Natural killer cell treated with Interleukin-12 subunit alpha and Interleukin-12 subunit beta and Interleukin-15 and Interleukin-18, amount 100 ng/mL, for 72 hours (primary cell): ENCODE measurements around the gene OBI1. TPM values are rescaled to one million over a fixed set of nuclear protein-coding genes. Genes with fewer than 3 reads are reported as not detected.
"Not testable (repeated sequence)": the region's sequence is repeated elsewhere in the genome, so short reads cannot be mapped to it uniquely, and the experiment has no call there.

Source experiments
- ATAC-seq, 2 donors: fragments of 150-1000 bp; cut with Tn5 transposase in 1 of 2; sonication (Bioruptor Pico), chemical (Tn5 transposase) in 1 of 2; 2 replicates each; pipeline ENCODE4 v1.10.0; 2021
- DNase-seq: peaks from one replicate; pipeline ENCODE4 v3.0.0; 2022; ENCODE audit warnings: low spot score
- H3K27ac Mint-ChIP-seq, 2 donors: 1 replicate in 1 of 2; 2 replicates in 1 of 2; pipeline ENCODE4 v1.8.0; 2022; ENCODE audit warnings: mixed read lengths in 2 of 2, mild to moderate bottlenecking in 1 of 2, moderate library complexity in 1 of 2
- H3K27me3 Mint-ChIP-seq, 2 donors: 1 replicate in 1 of 2; 2 replicates in 1 of 2; pipeline ENCODE4 v1.8.0; 2022; ENCODE audit warnings: mixed read lengths in 2 of 2
- H3K36me3 Mint-ChIP-seq: one replicate; pipeline ENCODE4 v1.8.0; 2022; ENCODE audit warnings: mixed read lengths
- H3K4me1 Mint-ChIP-seq, 2 donors: 1 replicate in 1 of 2; 2 replicates in 1 of 2; pipeline ENCODE4 v1.8.0; 2022; ENCODE audit warnings: low read depth in 2 of 2, mixed read lengths in 2 of 2, mild to moderate bottlenecking in 1 of 2
- H3K4me3 Mint-ChIP-seq: one replicate; pipeline ENCODE4 v1.8.0; 2022; ENCODE audit warnings: mixed read lengths
- H3K9me3 Mint-ChIP-seq: 2 replicates; pipeline ENCODE4 v1.8.0; 2022; ENCODE audit warnings: mixed read lengths
- total RNA-seq, 2 donors: library from RNA; stranded (reverse); gene quantifications; one replicate each; pipeline ENCODE4 v1.2.3, GENCODE V29; 2022

OBI1 gene
- total RNA-seq, 2 donors from 2014 or later = 16.9 to 19.6 TPM

GRCh38 chr13:78659450-78659730 lies 435 bp upstream of the OBI1 start:
- no peak for ATAC-seq
- H3K4me3 Mint-ChIP-seq = peak overlapping the region; percentile 99

GRCh38 chr13:78657699-78658629 lies 991 bp downstream of the OBI1 start:
- ATAC-seq (no peak), DNase-seq (no peak)
- Mint-ChIP-seq H3K9me3 (no peaks in the 10 kb centered on the region), H3K27me3 (no peaks in the 10 kb centered on the region), H3K4me3 (peak overlapping the region; percentile 99), H3K4me1 (peaks cover 36 to 38% of the 10 kb centered on the region in 2 donors), H3K36me3 (peaks cover 5% of the 10 kb centered on the region), H3K27ac (peak overlapping the region; percentile 94 to 99)

More at GRCh38 chr13:78659450-78659730, 435 bp upstream of the OBI1 start:
- Mint-ChIP-seq H3K36me3 (peaks cover 5% of the 10 kb centered on the region), H3K4me1 (peaks cover 34 to 38% of the 10 kb centered on the region in 2 donors), H3K27me3 (peaks cover 0 to 2% of the 10 kb centered on the region in 2 donors), H3K9me3 (no peaks in the 10 kb centered on the region), H3K27ac (peak overlapping the region; percentile 94 to 99)
- DNase-seq = no peak

GRCh38 chr13:78655906-78656305 lies 3.0 kb downstream of the OBI1 start:
- H3K4me1 Mint-ChIP-seq = peaks cover 38 to 39% of the 10 kb centered on the region in 2 donors
- DNase-seq = no peak
- no peak for ATAC-seq
- H3K27me3 Mint-ChIP-seq = no peaks in the 10 kb centered on the region
- peaks cover 5% of the 10 kb centered on the region for H3K36me3 Mint-ChIP-seq
- H3K27ac Mint-ChIP-seq = no peak overlapping the region
- H3K9me3 Mint-ChIP-seq = no peaks in the 10 kb centered on the region
- H3K4me3 Mint-ChIP-seq = no peak overlapping the region

DNA sequence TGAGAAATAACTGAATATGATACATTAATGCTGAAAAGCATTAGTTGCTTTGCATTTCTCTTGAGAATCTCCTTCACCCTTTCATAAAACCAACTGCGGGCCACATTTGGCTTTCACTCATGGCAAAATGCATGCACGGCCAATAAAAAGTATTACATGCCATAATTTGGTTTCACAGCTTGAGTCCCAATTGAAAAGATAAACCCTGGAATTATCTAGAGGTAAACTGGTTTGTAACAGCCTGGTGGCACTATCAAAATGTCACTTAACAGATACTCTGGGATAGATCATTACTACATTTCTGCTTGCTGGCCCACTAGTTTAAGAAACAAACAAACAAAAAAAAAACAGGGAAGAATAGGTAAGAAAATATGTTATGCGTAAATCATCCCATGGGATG lies 3.9 kb downstream of the OBI1 start:
- H3K9me3 Mint-ChIP-seq = no peaks in the 10 kb centered on the region

DNA sequence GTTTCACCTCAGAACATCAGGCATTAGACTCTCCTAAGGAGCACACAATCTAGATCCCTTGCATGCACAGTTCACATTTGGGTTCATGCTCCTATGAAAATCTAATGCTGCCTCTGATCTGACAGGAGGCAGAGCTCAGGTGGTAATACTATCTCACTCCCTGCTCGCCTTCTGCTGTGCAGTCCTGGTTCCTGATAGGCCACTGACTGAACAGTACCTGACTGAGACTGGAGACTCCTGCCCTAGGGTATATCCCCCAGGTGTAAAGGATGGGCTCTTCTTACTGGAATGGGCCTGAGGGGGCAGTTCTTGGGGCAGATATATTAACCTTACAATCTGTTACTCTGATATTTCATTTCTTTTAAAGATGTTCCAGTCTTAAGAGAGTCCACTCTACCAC lies 6.3 kb downstream of the OBI1 start:
- Mint-ChIP-seq H3K4me3 (no peak overlapping the region), H3K27ac (no peak overlapping the region), H3K27me3 (no peaks in the 10 kb centered on the region), H3K36me3 (peaks cover 5% of the 10 kb centered on the region), H3K9me3 (no peaks in the 10 kb centered on the region), H3K4me1 (peaks cover 14 to 20% of the 10 kb centered on the region in 2 donors)
- no peak for DNase-seq
- no peak for ATAC-seq

More for the DNA sequence above, 3.9 kb downstream of the OBI1 start:
- no peak overlapping the region for H3K4me3 Mint-ChIP-seq
- ATAC-seq (no peak), DNase-seq (no peak)
- H3K4me1 Mint-ChIP-seq = peaks cover 35 to 39% of the 10 kb centered on the region in 2 donors
- no peaks in the 10 kb centered on the region for H3K27me3 Mint-ChIP-seq
- H3K36me3 Mint-ChIP-seq = peaks cover 5% of the 10 kb centered on the region
- H3K27ac Mint-ChIP-seq = no peak overlapping the region

- peaks cover 3% of the 10 kb centered on the region for H3K36me3 Mint-ChIP-seq
- DNase-seq (no peak), ATAC-seq (no peak)
- H3K4me1 Mint-ChIP-seq = peaks cover 13 to 18% of the 10 kb centered on the region in 2 donors
- H3K9me3 Mint-ChIP-seq = no peaks in the 10 kb centered on the region
- H3K27me3 Mint-ChIP-seq = no peaks in the 10 kb centered on the region
- no peak overlapping the region for H3K4me3 Mint-ChIP-seq
- H3K27ac Mint-ChIP-seq = no peak overlapping the region
These were observed 8.3 kb downstream of the OBI1 start for GRCh38 chr13:78650717-78651083.

- Mint-ChIP-seq H3K4me1 (peaks cover 8 to 14% of the 10 kb centered on the region in 2 donors), H3K9me3 (no peaks in the 10 kb centered on the region), H3K27me3 (no peaks in the 10 kb centered on the region), H3K36me3 (no peaks in the 10 kb centered on the region), H3K27ac (no peak overlapping the region), H3K4me3 (no peak overlapping the region)
- DNase-seq (no peak), ATAC-seq (no peak)
These were observed 8.8 kb downstream of the OBI1 start for GRCh38 chr13:78649997-78650716.

GRCh38 chr13:78647109-78647678 lies 11.8 kb downstream of the OBI1 start:
- not testable (repeated sequence) for DNase-seq, ATAC-seq, H3K27me3 Mint-ChIP-seq, H3K4me3 Mint-ChIP-seq, H3K27ac Mint-ChIP-seq, H3K9me3 Mint-ChIP-seq
- H3K36me3 Mint-ChIP-seq = peaks cover 12% of the 10 kb centered on the region
- peaks cover 13 to 16% of the 10 kb centered on the region in 2 donors for H3K4me1 Mint-ChIP-seq

DNA sequence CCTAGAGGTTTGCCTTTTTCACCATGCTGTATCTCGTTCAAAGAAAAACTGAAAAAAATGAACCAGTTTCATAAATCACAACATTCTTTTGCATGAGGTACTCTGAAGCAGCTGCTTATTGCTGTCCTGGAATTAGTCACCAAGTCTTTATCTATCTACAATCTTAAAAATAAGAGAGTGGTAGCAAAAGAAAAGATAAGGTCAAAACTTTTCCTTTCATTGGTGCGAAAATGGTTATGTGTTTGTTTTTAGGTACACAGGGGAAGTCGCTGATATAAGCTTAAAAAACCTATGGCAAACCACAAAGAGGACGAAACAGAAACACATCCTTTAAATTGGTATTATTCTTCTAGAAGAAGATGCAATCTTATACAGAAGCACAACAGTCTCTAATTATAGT lies 20.7 kb downstream of the OBI1 start:
- Mint-ChIP-seq H3K27me3 (no peaks in the 10 kb centered on the region), H3K27ac (no peak overlapping the region), H3K36me3 (peaks cover 26% of the 10 kb centered on the region), H3K4me3 (no peak overlapping the region), H3K9me3 (no peaks in the 10 kb centered on the region), H3K4me1 (peaks cover 6 to 14% of the 10 kb centered on the region in 2 donors)
- ATAC-seq (no peak), DNase-seq (no peak)

DNA sequence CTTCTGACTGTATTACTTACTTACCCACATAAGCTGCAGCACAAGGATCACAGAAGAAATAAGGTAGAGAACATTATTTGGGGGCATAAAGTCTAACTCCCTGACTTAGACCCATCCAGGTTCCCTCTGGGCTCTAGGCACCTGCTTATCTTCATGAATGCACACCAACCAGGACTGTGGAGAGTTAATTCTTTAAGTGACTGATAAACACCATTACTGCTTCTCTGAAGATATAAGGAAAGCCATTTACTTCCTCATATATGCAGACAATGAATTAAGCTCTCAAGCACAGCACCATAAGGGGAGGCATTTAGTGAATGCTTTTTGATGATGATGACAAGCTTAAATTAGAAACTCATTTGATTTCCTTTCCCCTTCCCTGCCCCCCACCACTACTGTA lies 22.5 kb downstream of the OBI1 start:
- ATAC-seq (no peak), DNase-seq (no peak)
- H3K36me3 Mint-ChIP-seq = peaks cover 34% of the 10 kb centered on the region
- H3K9me3 Mint-ChIP-seq = no peaks in the 10 kb centered on the region
- H3K27me3 Mint-ChIP-seq = no peaks in the 10 kb centered on the region
- no peak overlapping the region for H3K4me3 Mint-ChIP-seq
- H3K27ac Mint-ChIP-seq = no peak overlapping the region
- peaks cover 4 to 9% of the 10 kb centered on the region in 2 donors for H3K4me1 Mint-ChIP-seq

GRCh38 chr13:78632996-78633395 lies 26.0 kb downstream of the OBI1 start:
- no peak for DNase-seq
- peaks cover 36% of the 10 kb centered on the region for H3K36me3 Mint-ChIP-seq
- H3K9me3 Mint-ChIP-seq = no peaks in the 10 kb centered on the region
- no peaks in the 10 kb centered on the region for H3K27me3 Mint-ChIP-seq
- peaks cover under 1 to 6% of the 10 kb centered on the region in 2 donors for H3K4me1 Mint-ChIP-seq
- H3K4me3 Mint-ChIP-seq = no peak overlapping the region
- ATAC-seq = no peak
- no peak overlapping the region for H3K27ac Mint-ChIP-seq

DNA sequence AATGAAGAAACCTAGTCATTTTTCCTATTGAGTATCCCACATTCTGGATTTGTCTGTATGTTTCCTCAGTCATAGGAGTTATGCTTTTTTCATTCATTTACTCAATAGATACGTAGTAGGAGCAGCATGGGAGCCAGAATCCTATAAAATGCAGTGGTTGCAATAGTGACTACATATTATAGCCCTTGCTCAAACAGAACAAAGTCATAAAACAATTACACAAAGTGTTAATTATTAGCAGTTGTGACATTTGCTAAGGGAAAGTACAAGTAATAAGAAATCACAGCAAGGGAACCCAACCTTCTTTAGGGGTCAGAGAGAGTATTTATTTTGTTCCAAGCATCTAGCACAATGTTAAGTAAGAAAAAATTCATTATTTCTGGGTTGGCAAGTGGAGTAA lies 27.9 kb downstream of the OBI1 start:
- DNase-seq = no peak
- Mint-ChIP-seq H3K27ac (no peak overlapping the region), H3K4me3 (no peak overlapping the region), H3K9me3 (no peaks in the 10 kb centered on the region), H3K36me3 (peaks cover 41% of the 10 kb centered on the region), H3K4me1 (peaks cover 6 to 9% of the 10 kb centered on the region in 2 donors), H3K27me3 (no peaks in the 10 kb centered on the region)
- ATAC-seq = no peak

DNA sequence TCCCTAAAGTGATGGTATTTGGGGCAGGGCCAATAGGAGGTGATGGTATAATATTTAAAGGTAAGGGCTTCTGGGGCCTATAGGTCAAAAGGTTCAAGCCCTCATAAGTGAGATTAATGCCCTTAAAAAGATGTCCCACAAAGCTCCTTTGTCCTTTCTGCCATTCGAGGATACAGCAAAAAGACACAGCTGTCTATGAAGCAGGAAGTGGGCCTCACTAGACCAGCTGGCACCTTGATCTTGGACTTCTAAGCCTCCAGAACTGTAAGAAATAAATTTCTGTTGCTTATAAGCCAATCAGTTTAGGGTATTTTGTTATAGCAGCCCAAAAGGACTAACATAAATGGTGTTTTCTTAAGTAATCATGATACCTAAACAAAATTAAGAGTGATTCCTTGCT lies 28.4 kb downstream of the OBI1 start:
- no peak for ATAC-seq
- peaks cover 46% of the 10 kb centered on the region for H3K36me3 Mint-ChIP-seq

GRCh38 chr13:78625384-78625783 lies 33.6 kb downstream of the OBI1 start:
- no peaks in the 10 kb centered on the region for H3K27me3 Mint-ChIP-seq
- peaks cover 10 to 28% of the 10 kb centered on the region in 2 donors for H3K4me1 Mint-ChIP-seq
- no peaks in the 10 kb centered on the region for H3K9me3 Mint-ChIP-seq
- no peak overlapping the region for H3K4me3 Mint-ChIP-seq
- ATAC-seq (no peak), DNase-seq (no peak)
- peaks cover 27% of the 10 kb centered on the region for H3K36me3 Mint-ChIP-seq
- no peak overlapping the region for H3K27ac Mint-ChIP-seq

More for the DNA sequence above, 28.4 kb downstream of the OBI1 start:
- Mint-ChIP-seq H3K4me1 (peaks cover 9 to 14% of the 10 kb centered on the region in 2 donors), H3K9me3 (no peaks in the 10 kb centered on the region), H3K27me3 (no peaks in the 10 kb centered on the region), H3K4me3 (no peak overlapping the region), H3K27ac (no peak overlapping the region)
- no peak for DNase-seq
